ENCODE results near the gene MACROH2A1. TPM values are rescaled to one million over a fixed set of nuclear protein-coding genes. Genes with fewer than 3 reads are reported as not detected.

The MACROH2A1 gene
- total and polyA plus RNA-seq, 10 of the 15 experiments (the other 5 are each of a cell fraction or from before 2014, with no cell fraction given) = 45.7 to 230 (median 196) TPM

GRCh38 chr5:135324160-135324559 is 74.9 kb downstream of the MACROH2A1 start:
- ChIA-PET POLR2A (no interaction called here), CTCF (no interaction called here), RAD21 (ENCODE audit: unreplicated experiment) (no interaction called here), SMC1A (ENCODE audit: uncharacterized antibody, unreplicated experiment) (no interaction called here)
- no peaks in the 10 kb centered on the region for H3K4me1 ChIP-seq (ENCODE audit: control insufficient read depth, insufficient read depth, low read length)
- H3K36me3 ChIP-seq (ENCODE audit: control insufficient read depth in 2 of 2, insufficient read depth in 2 of 2, low read length in 1 of 2) = no peaks in the 10 kb centered on the region
- H3K9me3 ChIP-seq (replicated peaks; ENCODE audit: control insufficient read depth, insufficient read depth, low read length) = no peaks in the 10 kb centered on the region
- no peak overlapping the region for H3K4me2 ChIP-seq (ENCODE audit: control insufficient read depth, insufficient read depth)
- no peak overlapping the region for H2AFZ ChIP-seq (ENCODE audit: control insufficient read depth, low read depth, low read length)
- ATAC-seq (no peak), FAIRE-seq (no peak), DNase-seq (ENCODE audit: low read depth, low spot score) (no peak)
- H3K9ac ChIP-seq (ENCODE audit: control insufficient read depth, insufficient read depth, low read length) = no peak overlapping the region
- in situ Hi-C loops (cut with MboI) = no loop called here
- H3K27ac ChIP-seq (ENCODE audit: control insufficient read depth, insufficient read depth) = no peak overlapping the region
- no TSS peak for BruUV-seq (replicated peaks)
- intact Hi-C loops (cut with micrococcal nuclease; ENCODE audit: unreplicated experiment) = no loop called here
- no peaks in the 10 kb centered on the region for H4K20me1 ChIP-seq (ENCODE audit: control insufficient read depth, insufficient read depth)
- no peak overlapping the region for H3K4me3 ChIP-seq
- 72% methylated on average over 8 of the region's 8 CpGs for WGBS (ENCODE audit: insufficient coverage, insufficient replicate concordance, low lambda C conversion rate, missing lambda C conversion rate)
- no peaks in the 10 kb centered on the region for H3K79me2 ChIP-seq (ENCODE audit: control insufficient read depth, insufficient read depth, low read length)
- H3K27me3 ChIP-seq (replicated peaks in 1 of 2; ENCODE audit: control insufficient read depth in 2 of 2, insufficient read depth in 2 of 2, low read length in 1 of 2) = no peaks in the 10 kb centered on the region
- TF ChIP-seq RCOR1 (conservative IDR thresholded peaks at IDR 0.05; ENCODE audit: low read depth, low read length) (no peak), MXI1 (IDR thresholded peaks at IDR 0.05; ENCODE audit: low read depth, low read length) (no peak), MEF2B (IDR thresholded peaks at IDR 0.05; ENCODE audit: partially characterized antibody, poor library complexity, severe bottlenecking) (no peak), CHD1 (IDR thresholded peaks at IDR 0.05; ENCODE audit: low read depth, low read length) (no peak), TBL1XR1 (IDR thresholded peaks at IDR 0.05; ENCODE audit: low read depth, low read length) (no peak), KDM1A (IDR thresholded peaks at IDR 0.05; ENCODE audit: borderline replicate concordance) (no peak), LARP7 (IDR thresholded peaks at IDR 0.05) (no peak), SP1 (IDR thresholded peaks at IDR 0.05; ENCODE audit: low read depth, low read length) (no peak), ZNF207 (IDR thresholded peaks at IDR 0.05; ENCODE audit: borderline replicate concordance) (no peak), RFX5 (IDR thresholded peaks at IDR 0.05; ENCODE audit: low read depth, low read length) (no peak), SRF (IDR thresholded peaks at IDR 0.05; ENCODE audit: low read depth in 2 of 2, low read length in 2 of 2) (no peak), SREBF2 (IDR thresholded peaks at IDR 0.05; ENCODE audit: low read length) (no peak), ASH2L (IDR thresholded peaks at IDR 0.05; ENCODE audit: borderline replicate concordance, low read depth) (no peak), ZSCAN29 (IDR thresholded peaks at IDR 0.05) (no peak), MEF2A (IDR thresholded peaks at IDR 0.05; ENCODE audit: insufficient read depth, low read depth, low read length) (no peak)
- TF ChIP-seq, protein P1, sequence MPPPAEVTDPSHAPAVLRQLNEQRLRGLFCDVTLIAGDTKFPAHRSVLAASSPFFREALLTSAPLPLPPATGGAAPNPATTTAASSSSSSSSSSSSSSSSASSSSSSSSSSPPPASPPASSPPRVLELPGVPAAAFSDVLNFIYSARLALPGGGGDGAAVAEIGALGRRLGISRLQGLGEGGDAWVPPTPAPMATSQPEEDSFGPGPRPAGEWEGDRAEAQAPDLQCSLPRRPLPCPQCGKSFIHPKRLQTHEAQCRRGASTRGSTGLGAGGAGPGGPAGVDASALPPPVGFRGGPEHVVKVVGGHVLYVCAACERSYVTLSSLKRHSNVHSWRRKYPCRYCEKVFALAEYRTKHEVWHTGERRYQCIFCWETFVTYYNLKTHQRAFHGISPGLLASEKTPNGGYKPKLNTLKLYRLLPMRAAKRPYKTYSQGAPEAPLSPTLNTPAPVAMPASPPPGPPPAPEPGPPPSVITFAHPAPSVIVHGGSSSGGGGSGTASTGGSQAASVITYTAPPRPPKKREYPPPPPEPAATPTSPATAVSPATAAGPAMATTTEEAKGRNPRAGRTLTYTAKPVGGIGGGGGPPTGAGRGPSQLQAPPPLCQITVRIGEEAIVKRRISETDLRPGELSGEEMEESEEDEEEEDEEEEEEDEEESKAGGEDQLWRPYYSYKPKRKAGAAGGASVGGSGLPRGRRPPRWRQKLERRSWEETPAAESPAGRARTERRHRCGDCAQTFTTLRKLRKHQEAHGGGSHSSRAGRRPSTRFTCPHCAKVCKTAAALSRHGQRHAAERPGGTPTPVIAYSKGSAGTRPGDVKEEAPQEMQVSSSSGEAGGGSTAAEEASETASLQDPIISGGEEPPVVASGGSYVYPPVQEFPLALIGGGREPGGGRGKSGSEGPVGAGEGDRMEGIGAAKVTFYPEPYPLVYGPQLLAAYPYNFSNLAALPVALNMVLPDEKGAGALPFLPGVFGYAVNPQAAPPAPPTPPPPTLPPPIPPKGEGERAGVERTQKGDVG (CRISPR knock-in tag; IDR thresholded peaks at IDR 0.05) = no peak
- TF ChIP-seq, protein P2, sequence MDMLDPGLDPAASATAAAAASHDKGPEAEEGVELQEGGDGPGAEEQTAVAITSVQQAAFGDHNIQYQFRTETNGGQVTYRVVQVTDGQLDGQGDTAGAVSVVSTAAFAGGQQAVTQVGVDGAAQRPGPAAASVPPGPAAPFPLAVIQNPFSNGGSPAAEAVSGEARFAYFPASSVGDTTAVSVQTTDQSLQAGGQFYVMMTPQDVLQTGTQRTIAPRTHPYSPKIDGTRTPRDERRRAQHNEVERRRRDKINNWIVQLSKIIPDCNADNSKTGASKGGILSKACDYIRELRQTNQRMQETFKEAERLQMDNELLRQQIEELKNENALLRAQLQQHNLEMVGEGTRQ (IDR thresholded peaks at IDR 0.05; ENCODE audit: borderline replicate concordance, low read depth, low read length) = no peak
- TF ChIP-seq, protein P3, sequence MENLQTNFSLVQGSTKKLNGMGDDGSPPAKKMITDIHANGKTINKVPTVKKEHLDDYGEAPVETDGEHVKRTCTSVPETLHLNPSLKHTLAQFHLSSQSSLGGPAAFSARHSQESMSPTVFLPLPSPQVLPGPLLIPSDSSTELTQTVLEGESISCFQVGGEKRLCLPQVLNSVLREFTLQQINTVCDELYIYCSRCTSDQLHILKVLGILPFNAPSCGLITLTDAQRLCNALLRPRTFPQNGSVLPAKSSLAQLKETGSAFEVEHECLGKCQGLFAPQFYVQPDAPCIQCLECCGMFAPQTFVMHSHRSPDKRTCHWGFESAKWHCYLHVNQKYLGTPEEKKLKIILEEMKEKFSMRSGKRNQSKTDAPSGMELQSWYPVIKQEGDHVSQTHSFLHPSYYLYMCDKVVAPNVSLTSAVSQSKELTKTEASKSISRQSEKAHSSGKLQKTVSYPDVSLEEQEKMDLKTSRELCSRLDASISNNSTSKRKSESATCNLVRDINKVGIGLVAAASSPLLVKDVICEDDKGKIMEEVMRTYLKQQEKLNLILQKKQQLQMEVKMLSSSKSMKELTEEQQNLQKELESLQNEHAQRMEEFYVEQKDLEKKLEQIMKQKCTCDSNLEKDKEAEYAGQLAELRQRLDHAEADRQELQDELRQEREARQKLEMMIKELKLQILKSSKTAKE (IDR thresholded peaks at IDR 0.05; ENCODE audit: low read depth, poor library complexity, severe bottlenecking) = no peak
